Activated naive CD4-positive, alpha-beta T cell treated with anti-CD3 and anti-CD28 coated beads, Interleukin-2, amount 50 U/mL, for 24 hours (primary cell): ENCODE measurements around the gene POP7.
A peak's percentile ranks its signal among the peaks of the same experiment; 100 is the strongest.
"Not testable (repeated sequence)": the region's sequence is repeated elsewhere in the genome, so short reads cannot be mapped to it uniquely, and the experiment has no call there.

Experiments used
- H3K27ac Mint-ChIP-seq: one replicate; pipeline ENCODE4 v1.8.0; 2021; ENCODE audit warnings: mild to moderate bottlenecking, mixed read lengths
- H3K27me3 Mint-ChIP-seq: one replicate; pipeline ENCODE4 v1.8.0; 2021; ENCODE audit warnings: mixed read lengths
- H3K36me3 Mint-ChIP-seq: one replicate; pipeline ENCODE4 v1.8.0; 2021; ENCODE audit warnings: mixed read lengths
- H3K4me1 Mint-ChIP-seq: one replicate; pipeline ENCODE4 v1.8.0; 2021; ENCODE audit warnings: mixed read lengths
- H3K4me3 Mint-ChIP-seq: one replicate; pipeline ENCODE4 v1.8.0; 2021; ENCODE audit warnings: mild to moderate bottlenecking, mixed read lengths
- H3K9me3 Mint-ChIP-seq: one replicate; pipeline ENCODE4 v1.8.0; 2021; ENCODE audit warnings: mixed read lengths

The POP7 gene

DNA sequence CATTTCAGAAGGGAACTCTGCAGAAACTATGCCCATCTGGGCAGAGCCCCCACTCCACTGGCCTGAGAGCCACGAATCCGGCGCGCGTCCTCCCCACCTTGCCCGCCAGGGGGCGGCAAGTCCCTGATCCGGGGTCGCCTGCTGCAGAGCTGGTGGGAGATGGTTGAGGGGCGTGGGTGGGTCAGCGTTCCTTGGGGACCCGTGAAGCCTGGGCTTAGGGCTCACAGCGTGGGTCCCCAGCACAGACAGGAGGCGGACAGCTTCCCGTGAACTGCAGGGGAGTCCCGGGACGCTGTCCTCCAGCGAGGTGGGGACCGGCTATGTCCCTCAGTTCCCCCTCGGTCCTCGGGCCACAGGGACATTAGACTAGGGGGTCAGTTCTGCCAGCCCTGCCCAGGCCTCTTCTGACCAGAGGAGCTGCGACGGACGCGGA lies 585 bp upstream of the POP7 start:
- H3K27ac Mint-ChIP-seq, result peak overlapping the region; percentile 96
- H3K4me3 Mint-ChIP-seq, result peak overlapping the region; percentile 98
- H3K9me3 Mint-ChIP-seq, result no peaks in the 10 kb centered on the region
- H3K36me3 Mint-ChIP-seq, result no peaks in the 10 kb centered on the region
- H3K27me3 Mint-ChIP-seq, result no peaks in the 10 kb centered on the region
- peaks cover 11% of the 10 kb centered on the region for H3K4me1 Mint-ChIP-seq

DNA sequence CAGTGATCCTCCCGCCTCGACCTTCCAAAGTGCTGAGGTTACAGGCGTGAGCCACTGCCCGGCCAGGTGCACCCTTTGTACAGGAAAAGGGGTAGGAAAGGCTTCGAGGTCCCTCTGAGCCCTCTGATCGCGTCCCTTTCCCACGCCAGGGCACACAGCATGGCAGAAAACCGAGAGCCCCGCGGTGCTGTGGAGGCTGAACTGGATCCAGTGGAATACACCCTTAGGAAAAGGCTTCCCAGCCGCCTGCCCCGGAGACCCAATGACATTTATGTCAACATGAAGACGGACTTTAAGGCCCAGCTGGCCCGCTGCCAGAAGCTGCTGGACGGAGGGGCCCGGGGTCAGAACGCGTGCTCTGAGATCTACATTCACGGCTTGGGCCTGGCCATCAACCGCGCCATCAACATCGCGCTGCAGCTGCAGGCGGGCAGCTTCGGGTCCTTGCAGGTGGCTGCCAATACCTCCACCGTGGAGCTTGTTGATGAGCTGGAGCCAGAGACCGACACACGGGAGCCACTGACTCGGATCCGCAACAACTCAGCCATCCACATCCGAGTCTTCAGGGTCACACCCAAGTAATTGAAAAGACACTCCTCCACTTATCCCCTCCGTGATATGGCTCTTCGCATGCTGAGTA lies 871 bp downstream of the POP7 start:
- Mint-ChIP-seq H3K27ac (peak overlapping the region; percentile 96), H3K36me3 (no peaks in the 10 kb centered on the region), H3K4me3 (peak overlapping the region; percentile 98), H3K27me3 (no peaks in the 10 kb centered on the region), H3K4me1 (peaks cover 11% of the 10 kb centered on the region), H3K9me3 (no peaks in the 10 kb centered on the region)

DNA sequence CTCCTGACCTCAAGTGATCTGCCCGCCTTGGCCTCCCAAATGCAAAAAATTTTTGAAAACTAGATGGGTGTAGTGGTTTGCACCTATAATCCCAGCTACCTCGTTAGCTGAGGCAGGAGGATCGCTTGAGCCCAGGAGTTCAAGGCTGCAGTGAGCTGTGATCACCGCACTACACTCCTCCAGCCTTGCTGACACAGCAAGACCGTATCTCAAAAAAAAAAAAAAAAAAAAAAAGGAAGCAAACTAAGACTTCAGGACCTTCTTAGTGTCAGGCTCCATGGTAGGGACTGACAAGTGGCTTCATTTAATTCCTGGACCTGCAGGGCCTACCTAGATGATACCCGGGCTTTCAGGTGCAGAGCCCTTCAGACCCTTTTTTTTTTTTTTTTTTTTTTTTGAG lies 2.5 kb downstream of the POP7 start:
- Mint-ChIP-seq H3K36me3 (no peaks in the 10 kb centered on the region), H3K9me3 (no peaks in the 10 kb centered on the region), H3K27ac (no peak overlapping the region), H3K4me1 (peaks cover 11% of the 10 kb centered on the region), H3K4me3 (no peak overlapping the region), H3K27me3 (no peaks in the 10 kb centered on the region)

DNA sequence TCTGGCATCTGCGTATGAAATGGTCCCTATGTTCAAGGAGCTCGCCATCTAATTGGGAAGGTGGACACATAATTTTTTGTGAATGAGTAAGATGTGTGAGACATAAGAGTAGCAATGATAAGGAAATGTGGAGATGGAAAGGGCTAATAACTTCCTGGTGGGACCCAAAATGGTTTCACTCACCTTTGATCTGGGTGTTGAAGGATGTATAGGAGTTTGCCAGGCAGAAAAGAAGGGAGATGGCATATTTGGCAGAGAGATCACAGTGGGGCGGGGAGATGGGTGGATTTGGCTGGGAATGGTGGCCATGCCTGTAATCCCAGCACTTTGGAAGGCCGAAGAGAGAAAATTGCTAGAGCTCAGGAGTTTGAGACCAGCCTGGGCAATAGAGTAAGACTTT lies 4.5 kb downstream of the POP7 start:
- H3K4me3 Mint-ChIP-seq, result no peak overlapping the region
- H3K4me1 Mint-ChIP-seq, result peaks cover 11% of the 10 kb centered on the region
- no peaks in the 10 kb centered on the region for H3K9me3 Mint-ChIP-seq
- no peaks in the 10 kb centered on the region for H3K27me3 Mint-ChIP-seq
- no peaks in the 10 kb centered on the region for H3K36me3 Mint-ChIP-seq
- H3K27ac Mint-ChIP-seq, result no peak overlapping the region

DNA sequence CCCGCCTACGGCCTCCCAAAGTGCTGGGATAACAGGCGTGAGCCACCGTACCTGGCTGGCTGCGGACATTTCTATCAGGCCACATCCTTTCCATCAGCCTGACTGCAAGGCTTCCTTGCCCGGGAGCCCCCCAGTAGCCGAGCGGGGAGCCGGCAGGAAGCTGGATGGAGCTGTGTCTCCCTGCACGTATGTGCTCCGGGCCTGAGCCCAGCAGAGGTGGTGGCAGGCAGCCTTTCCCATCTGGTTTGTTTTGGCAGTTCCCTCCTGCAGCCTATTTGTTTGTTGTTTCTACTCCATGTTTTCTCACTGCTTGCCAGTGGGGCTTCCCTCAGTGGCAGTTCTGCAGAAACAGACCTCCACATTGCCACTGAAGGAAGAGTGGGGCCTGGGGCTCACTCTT lies 5.4 kb downstream of the POP7 start:
- H3K36me3 Mint-ChIP-seq, result no peaks in the 10 kb centered on the region
- no peak overlapping the region for H3K4me3 Mint-ChIP-seq
- no peak overlapping the region for H3K27ac Mint-ChIP-seq
- H3K4me1 Mint-ChIP-seq, result peaks cover 11% of the 10 kb centered on the region
- no peaks in the 10 kb centered on the region for H3K27me3 Mint-ChIP-seq
- no peaks in the 10 kb centered on the region for H3K9me3 Mint-ChIP-seq

DNA sequence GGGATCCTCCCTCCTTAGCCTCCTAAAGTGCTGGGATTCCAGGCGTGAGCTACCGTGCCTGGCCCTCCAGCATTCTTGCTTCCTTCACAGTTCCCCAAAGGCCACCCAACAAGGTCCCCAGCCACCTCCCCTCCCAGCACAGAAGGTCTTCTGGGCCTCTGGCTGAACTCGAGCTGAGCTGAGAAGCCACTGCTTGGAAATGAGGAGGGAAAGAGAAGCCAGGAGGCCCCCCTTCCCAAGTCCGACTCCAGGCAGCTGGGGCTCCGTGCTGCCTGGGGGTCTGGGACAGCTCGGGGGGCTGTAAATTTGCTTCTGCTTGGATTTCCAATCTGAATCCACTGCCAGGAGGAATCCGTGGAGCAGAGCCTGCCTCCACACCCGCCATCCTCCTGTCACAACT lies 8.8 kb downstream of the POP7 start:
- Mint-ChIP-seq H3K4me1 (peaks cover under 1% of the 10 kb centered on the region), H3K36me3 (peaks cover 3% of the 10 kb centered on the region), H3K4me3 (no peak overlapping the region), H3K9me3 (no peaks in the 10 kb centered on the region), H3K27ac (no peak overlapping the region), H3K27me3 (peaks cover 2% of the 10 kb centered on the region)

DNA sequence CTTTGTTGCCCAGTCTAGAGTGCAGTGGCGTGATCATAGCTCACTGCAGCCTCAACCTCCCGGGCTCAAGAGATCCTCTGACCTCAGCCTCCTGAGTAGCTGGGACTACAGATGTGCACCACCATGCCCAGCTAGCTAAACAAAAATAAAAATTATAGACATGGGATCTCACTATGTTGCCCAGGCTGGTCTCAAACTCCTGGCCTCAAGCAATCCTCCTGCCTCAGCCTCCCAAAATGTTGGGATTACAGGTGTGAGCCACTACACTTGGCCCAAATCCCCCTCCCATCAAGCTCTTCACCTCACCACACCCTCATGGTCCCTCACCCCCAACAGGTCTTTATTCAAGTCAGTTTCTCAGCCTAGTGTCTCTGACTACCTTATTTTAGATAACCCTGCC lies 11.2 kb downstream of the POP7 start:
- H3K9me3 Mint-ChIP-seq, H3K4me1 Mint-ChIP-seq, H3K36me3 Mint-ChIP-seq, H3K4me3 Mint-ChIP-seq, H3K27ac Mint-ChIP-seq: not testable (repeated sequence)
- H3K27me3 Mint-ChIP-seq, result peaks cover 15% of the 10 kb centered on the region

DNA sequence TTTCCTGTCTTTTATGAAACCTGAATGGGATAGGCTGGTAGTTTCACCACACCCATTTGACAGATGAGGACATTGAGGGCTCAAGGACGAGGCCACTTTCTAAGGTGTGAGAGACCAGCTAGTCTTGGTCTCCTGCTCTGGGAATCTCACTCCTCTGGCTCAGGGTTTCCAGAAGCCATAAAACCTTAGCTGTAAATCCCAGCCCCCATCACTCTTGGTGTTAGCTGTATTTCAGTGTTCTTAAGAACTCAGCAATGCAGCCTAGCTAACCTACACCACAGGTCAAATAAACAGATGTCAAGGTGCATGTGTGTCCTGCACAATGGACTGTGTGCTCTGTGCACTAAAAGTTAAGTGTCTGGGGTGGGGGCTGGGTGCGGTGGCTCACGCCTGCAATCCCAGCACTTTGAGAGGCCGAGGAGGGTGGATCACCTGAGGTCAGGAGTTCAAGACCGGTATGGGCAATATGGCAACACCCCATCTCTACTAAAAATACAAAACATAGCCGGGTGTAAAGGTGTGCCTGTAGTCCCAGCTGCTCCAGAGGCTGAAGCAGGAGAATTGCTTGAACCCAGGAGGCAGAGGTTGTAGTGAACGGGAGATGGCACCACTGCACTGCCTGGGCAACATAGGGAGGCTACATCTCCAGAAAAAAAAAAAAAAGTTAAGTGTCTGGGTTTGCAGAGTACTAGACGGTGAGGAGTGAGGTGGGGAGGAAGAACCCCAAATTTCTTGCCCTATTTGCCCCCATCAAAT lies 13.8 kb downstream of the POP7 start:
- H3K36me3 Mint-ChIP-seq, result peaks cover 3% of the 10 kb centered on the region
- H3K9me3 Mint-ChIP-seq, result no peaks in the 10 kb centered on the region
- H3K4me3 Mint-ChIP-seq, result no peak overlapping the region
- H3K4me1 Mint-ChIP-seq, result peaks cover 6% of the 10 kb centered on the region
- no peak overlapping the region for H3K27ac Mint-ChIP-seq
- peaks cover 23% of the 10 kb centered on the region for H3K27me3 Mint-ChIP-seq

DNA sequence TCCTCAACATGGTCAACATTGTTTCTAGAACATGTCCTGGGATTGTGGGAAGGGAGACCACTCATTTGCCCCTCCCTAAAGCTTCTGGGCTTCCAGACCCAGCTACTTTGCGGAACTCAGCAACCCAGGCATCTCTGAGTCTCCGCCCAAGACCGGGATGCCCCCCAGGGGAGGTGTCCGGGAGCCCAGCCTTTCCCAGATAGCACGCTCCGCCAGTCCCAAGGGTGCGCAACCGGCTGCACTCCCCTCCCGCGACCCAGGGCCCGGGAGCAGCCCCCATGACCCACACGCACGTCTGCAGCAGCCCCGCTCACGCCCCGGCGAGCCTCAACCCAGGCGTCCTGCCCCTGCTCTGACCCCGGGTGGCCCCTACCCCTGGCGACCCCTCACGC lies 14.4 kb downstream of the POP7 start, which contains the start of gene EPO:
EPO (plus strand) TSS at position 190 of the 392 bp plus-strand sequence. CDS start 513 bp downstream, outside the sequence.
- Mint-ChIP-seq H3K9me3 (no peaks in the 10 kb centered on the region), H3K4me1 (peaks cover 9% of the 10 kb centered on the region), H3K36me3 (peaks cover 3% of the 10 kb centered on the region), H3K27me3 (peaks cover 23% of the 10 kb centered on the region), H3K27ac (no peak within 1 kb of the TSS), H3K4me3 (no peak within 1 kb of the TSS)

DNA sequence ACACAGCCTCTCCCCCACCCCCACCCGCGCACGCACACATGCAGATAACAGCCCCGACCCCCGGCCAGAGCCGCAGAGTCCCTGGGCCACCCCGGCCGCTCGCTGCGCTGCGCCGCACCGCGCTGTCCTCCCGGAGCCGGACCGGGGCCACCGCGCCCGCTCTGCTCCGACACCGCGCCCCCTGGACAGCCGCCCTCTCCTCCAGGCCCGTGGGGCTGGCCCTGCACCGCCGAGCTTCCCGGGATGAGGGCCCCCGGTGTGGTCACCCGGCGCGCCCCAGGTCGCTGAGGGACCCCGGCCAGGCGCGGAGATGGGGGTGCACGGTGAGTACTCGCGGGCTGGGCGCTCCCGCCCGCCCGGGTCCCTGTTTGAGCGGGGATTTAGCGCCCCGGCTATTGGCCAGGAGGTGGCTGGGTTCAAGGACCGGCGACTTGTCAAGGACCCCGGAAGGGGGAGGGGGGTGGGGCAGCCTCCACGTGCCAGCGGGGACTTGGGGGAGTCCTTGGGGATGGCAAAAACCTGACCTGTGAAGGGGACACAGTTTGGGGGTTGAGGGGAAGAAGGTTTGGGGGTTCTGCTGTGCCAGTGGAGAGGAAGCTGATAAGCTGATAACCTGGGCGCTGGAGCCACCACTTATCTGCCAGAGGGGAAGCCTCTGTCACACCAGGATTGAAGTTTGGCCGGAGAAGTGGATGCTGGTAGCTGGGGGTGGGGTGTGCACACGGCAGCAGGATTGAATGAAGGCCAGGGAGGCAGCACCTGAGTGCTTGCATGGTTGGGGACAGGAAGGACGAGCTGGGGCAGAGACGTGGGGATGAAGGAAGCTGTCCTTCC lies 15.0 kb downstream of the POP7 start:
- peaks cover 3% of the 10 kb centered on the region for H3K36me3 Mint-ChIP-seq
- H3K27ac Mint-ChIP-seq, result no peak overlapping the region
- H3K4me1 Mint-ChIP-seq, result peaks cover 11% of the 10 kb centered on the region
- peaks cover 23% of the 10 kb centered on the region for H3K27me3 Mint-ChIP-seq
- H3K9me3 Mint-ChIP-seq, result no peaks in the 10 kb centered on the region
- no peak overlapping the region for H3K4me3 Mint-ChIP-seq

DNA sequence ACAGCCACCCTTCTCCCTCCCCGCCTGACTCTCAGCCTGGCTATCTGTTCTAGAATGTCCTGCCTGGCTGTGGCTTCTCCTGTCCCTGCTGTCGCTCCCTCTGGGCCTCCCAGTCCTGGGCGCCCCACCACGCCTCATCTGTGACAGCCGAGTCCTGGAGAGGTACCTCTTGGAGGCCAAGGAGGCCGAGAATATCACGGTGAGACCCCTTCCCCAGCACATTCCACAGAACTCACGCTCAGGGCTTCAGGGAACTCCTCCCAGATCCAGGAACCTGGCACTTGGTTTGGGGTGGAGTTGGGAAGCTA lies 15.5 kb downstream of the POP7 start:
- Mint-ChIP-seq H3K27ac (no peak overlapping the region), H3K4me1 (peaks cover 11% of the 10 kb centered on the region), H3K9me3 (no peaks in the 10 kb centered on the region), H3K27me3 (peaks cover 23% of the 10 kb centered on the region), H3K36me3 (peaks cover 3% of the 10 kb centered on the region), H3K4me3 (no peak overlapping the region)

DNA sequence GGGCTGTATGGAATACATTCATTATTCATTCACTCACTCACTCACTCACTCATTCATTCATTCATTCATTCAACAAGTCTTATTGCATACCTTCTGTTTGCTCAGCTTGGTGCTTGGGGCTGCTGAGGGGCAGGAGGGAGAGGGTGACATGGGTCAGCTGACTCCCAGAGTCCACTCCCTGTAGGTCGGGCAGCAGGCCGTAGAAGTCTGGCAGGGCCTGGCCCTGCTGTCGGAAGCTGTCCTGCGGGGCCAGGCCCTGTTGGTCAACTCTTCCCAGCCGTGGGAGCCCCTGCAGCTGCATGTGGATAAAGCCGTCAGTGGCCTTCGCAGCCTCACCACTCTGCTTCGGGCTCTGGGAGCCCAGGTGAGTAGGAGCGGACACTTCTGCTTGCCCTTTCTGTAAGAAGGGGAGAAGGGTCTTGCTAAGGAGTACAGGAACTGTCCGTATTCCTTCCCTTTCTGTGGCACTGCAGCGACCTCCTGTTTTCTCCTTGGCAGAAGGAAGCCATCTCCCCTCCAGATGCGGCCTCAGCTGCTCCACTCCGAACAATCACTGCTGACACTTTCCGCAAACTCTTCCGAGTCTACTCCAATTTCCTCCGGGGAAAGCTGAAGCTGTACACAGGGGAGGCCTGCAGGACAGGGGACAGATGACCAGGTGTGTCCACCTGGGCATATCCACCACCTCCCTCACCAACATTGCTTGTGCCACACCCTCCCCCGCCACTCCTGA lies 16.7 kb downstream of the POP7 start:
- H3K9me3 Mint-ChIP-seq, result no peaks in the 10 kb centered on the region
- peaks cover 11% of the 10 kb centered on the region for H3K4me1 Mint-ChIP-seq
- H3K4me3 Mint-ChIP-seq, result no peak overlapping the region
- peaks cover 3% of the 10 kb centered on the region for H3K36me3 Mint-ChIP-seq
- H3K27me3 Mint-ChIP-seq, result peaks cover 25% of the 10 kb centered on the region
- H3K27ac Mint-ChIP-seq, result no peak overlapping the region

DNA sequence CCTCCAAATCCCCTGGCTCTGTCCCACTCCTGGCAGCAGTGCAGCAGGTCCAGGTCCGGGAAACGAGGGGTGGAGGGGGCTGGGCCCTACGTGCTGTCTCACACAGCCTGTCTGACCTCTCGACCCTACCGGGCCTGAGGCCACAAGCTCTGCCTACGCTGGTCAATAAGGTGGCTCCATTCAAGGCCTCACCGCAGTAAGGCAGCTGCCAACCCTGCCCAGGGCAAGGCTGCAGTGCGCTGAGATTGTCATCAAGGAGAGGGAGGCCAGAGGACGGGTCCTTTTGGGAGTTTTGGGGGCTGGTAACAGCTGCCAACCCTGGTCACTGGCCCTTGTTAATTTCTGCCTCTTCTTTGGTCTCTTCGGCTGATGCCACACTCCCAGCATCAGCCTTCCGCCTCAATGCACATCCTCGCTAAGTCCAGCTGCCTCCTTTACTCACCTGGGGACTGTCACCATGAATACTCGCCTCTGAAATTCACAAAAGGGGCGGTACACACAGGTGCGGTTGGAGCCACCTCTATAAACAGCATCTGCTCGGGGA lies 17.9 kb downstream of the POP7 start:
- Mint-ChIP-seq H3K4me3 (no peak overlapping the region), H3K9me3 (no peaks in the 10 kb centered on the region), H3K27ac (no peak overlapping the region), H3K4me1 (peaks cover 11% of the 10 kb centered on the region), H3K36me3 (peaks cover 2% of the 10 kb centered on the region), H3K27me3 (peaks cover 25% of the 10 kb centered on the region)

DNA sequence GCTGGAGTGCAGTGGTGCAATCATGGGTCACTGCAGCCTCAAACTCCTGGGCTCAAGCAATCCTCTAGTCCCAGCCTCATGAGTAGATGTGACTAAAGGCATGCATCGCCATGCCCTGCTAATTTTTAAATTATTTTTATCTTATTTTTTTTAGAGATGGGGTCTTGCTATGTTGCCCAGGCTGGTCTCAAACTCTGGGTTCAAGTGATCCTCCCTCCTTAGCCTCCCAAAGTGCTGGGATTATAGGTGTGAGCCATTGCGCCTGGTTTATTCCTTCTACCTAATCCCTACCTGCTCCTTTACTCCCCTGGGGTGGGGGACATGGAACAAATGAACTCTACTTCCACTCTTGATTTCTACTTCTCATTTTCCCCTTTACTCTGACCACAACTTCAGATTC lies 18.4 kb downstream of the POP7 start:
- not testable (repeated sequence) for H3K4me3 Mint-ChIP-seq, H3K36me3 Mint-ChIP-seq, H3K27ac Mint-ChIP-seq, H3K9me3 Mint-ChIP-seq
- peaks cover 25% of the 10 kb centered on the region for H3K27me3 Mint-ChIP-seq
- peaks cover 11% of the 10 kb centered on the region for H3K4me1 Mint-ChIP-seq

DNA sequence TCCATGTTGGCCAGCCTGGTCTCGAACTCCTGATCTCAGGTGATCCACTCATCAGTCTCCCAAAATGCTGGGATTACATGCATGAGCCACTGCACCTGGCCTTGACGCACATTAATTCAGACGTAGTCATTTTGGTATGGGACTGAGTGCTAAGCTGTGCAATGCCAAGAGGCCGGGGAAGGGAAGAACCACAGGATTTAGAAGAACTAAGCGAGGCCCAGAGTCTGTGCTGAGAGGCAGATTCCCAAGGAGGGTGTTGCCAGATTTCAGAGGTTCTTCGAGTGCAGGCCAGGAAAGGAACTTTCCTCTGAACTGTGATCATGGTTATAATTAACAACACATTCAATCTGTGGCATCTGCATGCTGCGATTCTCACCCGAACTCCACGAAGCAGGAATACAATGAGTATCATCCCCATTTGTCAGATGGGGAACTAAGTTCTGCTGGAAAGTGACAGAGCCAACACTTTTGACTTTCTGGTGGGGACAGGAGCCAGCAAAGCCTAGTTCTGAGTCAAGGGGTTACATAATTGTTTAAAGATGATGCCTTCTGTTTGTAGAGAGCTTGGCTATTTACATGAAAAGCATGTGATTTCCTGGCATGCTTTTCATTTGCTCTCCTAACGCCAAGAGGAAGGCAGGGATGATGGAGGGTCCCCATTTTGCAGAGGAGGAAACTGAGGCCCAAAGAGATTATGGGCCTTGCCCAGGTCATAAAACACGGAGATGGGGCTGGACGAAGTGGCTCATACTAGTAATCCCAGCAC lies 21.3 kb downstream of the POP7 start:
- no peaks in the 10 kb centered on the region for H3K36me3 Mint-ChIP-seq
- H3K9me3 Mint-ChIP-seq, result no peaks in the 10 kb centered on the region
- H3K4me1 Mint-ChIP-seq, result peaks cover 5% of the 10 kb centered on the region
- no peak overlapping the region for H3K27ac Mint-ChIP-seq
- peaks cover 9% of the 10 kb centered on the region for H3K27me3 Mint-ChIP-seq
- no peak overlapping the region for H3K4me3 Mint-ChIP-seq
